GM21367 (cell line): ENCODE data around the gene CCDC27.

Source experiments
- ATAC-seq: cut with Tn5 transposase; IDR thresholded peaks from one replicate; pipeline ENCODE4 v1.9.1; 2021; ENCODE audit not compliant: unreplicated experiment

The CCDC27 gene

GRCh38 chr1:3750741-3751140, 1.5 kb upstream of the CCDC27 start:
- no peak for ATAC-seq

DNA sequence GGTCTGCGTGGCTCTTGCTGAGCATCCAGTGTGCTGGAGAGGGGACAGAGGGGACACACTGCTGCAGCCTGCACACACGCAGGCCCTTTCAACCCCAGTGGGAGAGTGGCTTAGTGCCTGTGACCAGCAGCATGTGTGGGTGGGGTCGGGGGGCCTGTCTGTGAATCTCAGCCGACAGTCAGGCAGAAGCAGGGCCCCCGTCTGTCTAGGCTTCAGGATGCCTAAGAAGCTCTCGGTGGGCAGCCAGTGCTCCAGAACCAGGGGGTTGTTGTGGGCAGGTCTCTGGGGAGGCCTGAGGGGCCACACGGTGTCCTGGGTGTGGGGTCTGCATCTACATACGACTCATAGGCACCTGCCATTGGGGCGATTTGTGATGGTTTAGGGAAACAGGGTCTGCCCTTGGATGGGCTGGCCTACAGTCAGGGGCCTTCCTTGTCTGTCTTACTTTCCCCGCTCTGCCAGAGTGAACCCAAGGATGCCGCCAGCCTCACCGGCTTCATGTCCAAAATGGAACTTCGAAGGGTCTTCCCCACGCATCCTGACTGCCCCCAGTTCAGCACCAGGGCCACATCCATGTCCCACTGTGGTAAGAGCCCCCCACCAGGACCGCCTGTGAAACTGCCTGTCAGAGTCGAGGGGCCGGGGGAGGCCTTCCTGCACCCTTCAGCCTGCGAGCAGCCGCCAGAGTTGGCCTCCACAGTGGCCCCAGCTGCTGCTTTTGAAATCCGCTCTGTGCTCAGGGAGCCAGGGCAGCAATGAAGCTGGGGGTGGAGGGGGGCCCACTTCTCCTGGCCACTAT, 1.6 kb downstream of the CCDC27 start:
- no peak for ATAC-seq

DNA sequence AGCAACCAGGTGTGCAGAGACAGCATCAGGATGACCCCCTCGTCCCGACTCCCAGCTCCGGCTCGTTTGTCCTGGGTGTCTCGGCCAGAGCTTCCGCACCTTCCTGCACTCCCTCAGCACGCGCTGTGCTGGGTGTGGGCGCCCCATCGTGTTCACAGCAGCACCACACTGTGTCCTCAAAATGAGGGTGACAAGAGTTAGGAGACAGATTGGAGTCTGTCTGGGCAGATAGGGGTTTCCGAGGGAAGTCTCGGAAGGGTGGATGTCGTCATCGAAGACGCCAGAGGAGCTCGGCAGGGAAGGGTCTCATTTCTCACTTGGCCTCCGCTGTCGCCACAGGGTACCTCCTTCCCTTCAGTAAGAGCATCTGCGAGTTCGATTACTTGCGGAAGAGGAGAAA, 4.1 kb downstream of the CCDC27 start:
- no peak for ATAC-seq

- no peak for ATAC-seq
Observed at GRCh38 chr1:3759164-3759563, 6.9 kb downstream of the CCDC27 start.

DNA sequence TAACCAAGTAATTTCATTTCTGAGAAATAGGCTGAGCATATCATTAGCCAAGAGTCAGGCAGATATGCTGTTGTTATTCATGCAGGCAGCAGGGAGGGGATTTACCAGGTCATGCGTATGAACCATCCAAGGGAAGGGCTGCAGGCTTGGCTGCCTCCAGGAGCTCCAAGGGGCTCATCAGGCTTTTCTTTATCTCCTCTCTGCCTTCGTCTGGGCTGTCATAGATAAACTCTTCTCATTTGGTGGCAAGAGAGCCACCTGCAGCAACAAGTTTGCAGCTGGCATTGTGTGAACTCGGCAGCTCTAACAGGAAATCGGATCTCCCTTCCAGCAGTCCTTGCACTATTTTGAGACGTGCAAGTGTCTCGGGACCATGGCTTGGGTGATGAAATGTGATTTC, 7.5 kb downstream of the CCDC27 start:
- no peak for ATAC-seq

DNA sequence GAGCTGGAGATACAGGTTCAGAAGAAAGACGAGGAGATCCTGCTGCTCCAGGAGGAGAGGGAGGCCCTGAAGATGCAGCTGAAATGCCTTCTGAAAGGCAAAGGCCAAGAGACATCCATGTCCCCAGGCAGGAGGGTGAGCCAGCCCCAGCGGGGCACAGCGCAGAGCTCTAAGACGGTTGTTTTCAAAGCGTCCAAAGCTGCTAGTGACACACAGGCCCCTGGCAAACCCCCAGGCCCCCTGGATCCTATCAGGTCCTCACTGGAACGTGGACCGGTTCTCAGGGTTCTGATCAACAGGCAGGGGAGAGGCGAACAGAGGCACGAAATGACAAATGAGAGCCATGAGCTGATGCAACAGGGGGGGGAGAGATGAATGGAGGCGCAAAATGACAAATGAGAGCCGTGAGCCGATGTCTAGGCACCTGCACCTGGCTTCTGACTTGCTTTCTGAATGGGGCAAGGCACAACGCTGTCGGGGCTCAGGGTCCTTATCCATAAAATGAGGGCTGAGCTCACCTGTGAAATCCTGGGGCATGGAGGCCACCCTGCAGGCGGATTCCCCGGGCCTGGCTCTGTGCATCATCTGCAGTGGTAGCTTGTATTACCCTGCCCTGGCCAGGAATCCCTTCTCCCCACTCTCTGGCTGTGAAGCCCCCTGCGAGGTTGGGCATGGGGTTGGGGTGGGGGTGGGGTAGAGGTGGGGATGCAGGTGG, 9.2 kb downstream of the CCDC27 start:
- no peak for ATAC-seq

DNA sequence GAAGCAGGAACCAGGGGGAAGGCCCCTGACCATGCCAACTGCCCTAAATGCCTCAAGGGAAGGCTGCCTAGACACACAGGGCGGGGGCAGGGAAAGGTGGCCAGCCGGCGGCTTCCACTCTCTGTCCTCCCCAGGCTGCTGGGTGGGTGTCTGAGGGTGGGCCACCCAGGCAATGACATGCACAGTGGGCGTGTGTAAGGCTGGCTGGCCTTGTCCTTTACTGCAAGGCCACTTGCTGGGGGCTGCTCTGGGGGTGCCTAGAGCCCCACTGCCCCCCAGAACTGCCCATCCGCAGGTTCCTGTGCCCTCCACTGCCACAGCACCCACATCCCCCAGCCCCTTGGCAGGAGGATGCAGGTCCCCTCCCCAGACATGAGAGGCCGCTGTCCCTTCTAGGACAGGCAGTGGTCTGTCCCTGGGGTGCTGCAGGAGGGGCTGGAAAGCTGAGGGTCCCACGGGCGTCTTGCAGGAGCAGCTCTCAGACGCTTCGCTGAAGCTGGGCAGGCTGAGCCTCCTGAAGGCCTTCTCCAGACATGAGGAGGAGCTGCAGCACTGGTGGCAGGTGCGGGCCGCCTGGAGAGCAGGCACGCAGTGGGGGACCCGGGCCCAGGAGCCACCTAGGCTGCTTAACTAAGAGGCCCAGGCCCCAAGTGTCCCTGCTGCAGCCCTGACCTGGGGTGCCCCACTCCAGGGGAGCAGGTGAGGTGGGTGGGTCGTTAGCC, 10.1 kb downstream of the CCDC27 start:
- ATAC-seq: no peak

DNA sequence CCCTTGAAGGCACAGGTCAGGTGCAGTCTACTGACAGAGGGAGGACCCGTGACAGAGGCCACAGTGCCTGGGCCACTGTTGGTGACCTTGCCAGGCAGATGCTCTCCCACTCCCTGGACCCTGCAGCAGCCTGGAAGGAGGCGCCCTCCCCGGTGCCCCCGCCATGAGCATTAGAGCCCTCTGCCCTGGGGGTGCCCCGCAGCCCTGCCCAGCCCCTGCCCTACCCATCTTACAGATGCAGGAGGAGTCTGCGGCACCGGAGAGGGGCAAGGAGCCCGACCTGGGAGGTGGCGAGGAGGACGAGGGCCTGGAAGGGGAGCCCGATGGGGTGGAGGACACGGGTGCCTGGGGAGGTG, 10.6 kb downstream of the CCDC27 start:
- ATAC-seq: no peak

DNA sequence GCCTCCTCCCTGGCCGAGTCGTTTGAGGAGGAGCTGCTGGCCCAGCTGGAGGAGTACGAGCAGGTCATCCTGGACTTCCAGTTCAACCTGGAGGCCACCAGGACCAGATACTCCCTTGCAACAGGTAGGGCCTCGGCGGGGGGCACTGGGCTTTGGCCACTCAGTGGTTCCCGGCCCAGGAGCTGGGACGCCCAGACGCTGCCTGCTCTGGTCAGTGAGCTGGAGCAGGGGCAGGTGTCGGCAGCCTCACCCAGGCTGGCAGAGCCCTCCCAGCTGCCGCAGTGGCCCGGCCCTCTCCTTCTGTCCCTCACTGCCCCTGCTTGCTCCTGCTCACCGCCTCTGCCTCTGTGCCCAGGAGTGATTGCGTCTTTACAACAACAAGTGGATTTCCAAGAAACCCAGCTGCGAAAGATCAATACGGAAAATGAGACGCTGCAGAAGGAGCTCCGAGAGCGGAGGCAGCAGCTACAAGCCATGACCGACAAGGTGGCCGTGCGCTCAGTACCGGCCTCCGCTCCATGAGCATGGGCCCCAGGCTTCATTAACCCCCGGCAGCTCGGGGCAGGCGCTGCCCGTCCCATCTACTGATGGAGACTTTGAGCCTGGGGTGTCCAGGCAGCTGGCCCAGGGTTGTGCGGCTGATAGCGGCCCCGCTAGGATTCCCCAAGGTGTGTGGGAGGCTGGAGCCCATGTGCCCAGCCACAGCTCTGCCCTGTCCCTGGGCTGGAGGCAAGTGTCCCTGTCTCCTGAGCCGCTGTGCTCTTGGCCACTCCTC, 11.3 kb downstream of the CCDC27 start:
- ATAC-seq: no peak

- no peak for ATAC-seq
Observed at GRCh38 chr1:3767328-3767925, 15.2 kb downstream of the CCDC27 start.

DNA sequence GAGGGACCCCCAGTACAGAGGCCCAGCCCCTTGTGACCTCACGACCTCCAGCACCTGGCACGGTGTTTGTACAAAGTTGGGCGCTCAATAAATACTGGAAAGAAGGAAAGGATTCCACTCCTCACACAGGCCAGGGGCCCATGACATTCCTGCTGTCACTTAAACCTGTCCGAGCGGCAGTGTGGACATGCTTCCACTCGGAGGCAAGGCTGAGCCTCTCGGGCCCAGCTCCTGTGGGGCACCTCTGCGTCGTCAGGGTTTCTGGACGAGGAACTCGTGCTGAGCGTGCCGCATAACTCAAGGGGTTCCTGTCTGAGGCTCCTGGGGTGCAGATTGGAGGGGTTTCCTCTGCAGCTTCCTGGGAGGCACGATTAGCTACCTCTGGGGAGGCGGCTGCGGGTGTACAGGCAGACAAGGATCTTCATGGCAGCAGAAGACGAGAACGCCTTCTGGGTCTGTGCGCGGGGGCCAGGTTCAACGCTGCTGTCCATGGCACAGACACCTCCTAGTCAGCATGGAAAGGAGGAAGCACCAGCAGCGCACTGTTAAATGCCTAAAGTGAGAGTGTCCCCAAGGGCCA, 16.7 kb downstream of the CCDC27 start:
- no peak for ATAC-seq

DNA sequence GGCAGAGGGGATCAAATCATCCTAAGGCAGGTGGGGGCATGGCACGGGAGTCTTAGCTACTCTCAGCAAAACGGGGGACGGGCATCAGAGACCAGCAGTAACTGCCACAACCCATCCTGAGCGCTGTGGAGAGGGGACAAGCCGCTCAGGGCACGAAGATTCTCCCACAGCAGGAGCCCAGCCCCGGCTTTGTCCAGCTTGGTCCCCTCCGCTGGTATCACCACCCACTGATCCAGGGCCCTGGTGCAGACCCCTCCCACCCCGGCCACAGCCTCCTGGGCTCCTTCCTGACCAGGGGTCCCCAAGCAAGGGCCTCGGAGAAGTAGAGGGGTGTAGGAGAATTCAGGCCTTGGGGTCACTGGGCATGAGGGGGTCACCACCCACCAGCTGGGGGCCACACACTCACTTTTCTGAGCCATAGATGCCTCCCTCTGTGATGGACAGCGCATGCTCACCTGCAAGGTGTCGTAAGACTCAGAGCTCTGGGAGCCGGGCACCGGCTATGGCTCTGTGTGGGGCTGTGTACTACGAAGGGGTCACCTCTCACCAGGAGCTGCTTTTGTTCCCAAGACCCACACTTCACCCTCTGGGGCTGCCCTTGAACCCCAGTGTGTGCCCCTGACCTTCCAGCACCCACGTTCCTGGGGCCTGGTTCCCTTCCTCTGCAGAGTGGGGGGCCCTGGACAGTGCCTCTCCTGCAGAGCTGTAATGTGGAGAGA, 18.0 kb downstream of the CCDC27 start:
- no peak for ATAC-seq

DNA sequence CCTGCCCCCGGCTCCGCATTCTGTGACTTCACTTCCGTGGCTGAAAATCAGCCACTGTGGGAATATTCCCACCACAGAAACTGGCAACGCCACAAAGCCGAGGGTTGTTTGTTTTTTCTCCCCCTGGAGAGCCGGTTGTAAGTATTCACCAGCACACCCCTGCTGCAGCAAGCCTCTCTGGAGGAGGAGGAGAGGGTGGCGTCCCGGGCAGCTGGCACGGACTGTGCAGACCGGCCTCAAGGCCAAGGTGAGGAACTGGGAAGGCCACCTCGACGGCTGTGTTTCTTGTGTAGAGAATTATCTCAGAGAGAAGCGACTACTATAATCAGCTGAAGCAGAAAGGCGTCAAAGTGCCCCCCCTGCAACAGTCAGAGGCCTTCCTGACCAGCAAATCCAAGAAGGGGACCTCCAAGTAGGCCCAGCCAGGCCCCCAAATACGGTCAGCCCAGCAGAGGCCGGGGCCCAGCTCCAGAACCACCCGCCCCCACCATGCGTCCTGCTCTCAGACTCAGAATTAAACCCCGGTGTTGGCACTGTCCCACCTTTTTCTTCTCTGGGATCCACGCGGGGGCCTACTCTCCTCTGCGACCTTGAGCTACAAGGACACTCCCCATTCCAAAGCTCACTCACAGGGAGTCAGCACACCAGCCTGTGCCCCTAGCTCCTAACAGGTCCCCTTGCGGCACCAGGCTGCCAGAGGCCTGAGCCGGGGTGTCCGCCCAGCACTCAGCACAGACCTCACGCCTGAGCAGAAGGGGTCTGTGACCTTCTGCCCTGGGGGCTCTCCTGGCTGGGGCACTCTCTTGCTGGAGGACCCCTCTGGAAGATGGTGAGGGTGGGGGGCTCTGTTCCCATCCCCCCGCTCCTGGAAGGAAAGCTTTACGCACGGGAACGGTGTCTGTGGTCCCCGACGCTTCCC, 19.1 kb downstream of the CCDC27 start:
- no peak for ATAC-seq

DNA sequence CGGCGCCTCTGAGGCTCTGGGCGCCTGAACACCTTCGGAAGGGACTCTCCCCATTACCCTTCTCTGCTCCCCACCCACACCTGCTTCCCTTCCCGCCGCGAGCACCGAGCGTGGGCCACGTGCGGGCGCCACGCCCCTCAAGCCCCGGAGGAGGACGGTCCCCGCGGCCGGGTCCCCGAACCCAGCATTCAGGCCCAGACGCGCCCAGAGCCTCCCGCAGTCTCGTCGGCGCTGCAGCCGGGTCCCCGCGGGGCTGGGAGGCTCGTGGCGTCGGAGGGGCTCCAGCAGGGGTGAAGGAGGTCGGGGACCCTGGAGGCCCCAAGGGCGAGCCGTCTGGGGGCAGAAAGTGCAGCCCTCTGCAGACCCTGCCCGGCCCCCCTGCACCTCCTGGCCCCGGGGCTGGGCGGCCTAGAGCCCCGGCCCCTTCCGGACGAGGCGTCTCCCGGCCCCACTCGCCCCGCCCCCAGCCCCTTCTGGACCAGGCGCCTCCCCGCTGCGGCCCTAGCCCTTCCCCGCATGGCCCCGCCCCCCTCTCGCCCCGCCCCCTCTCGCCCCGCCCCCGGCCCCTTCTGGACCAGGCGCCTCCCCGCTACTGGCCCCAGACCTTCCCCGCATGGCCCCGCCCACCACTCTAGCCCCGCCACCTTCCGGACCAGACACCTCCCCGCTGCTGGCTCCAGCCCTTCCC, 19.9 kb downstream of the CCDC27 start:
- peak; percentile 55 for ATAC-seq

GRCh38 chr1:3772715-3773571, 20.7 kb downstream of the CCDC27 start, which contains the start of gene SMIM1:
TSS of gene SMIM1 (plus strand) at chr1:3772749. CDS start at chr1:3775374, 2,625 bp downstream.
- peak; percentile 15 for ATAC-seq

GRCh38 chr1:3773572-3774275, 21.5 kb downstream of the CCDC27 start:
- ATAC-seq: no peak
